ENCODE data around the gene RAB35.
"Not testable (repeated sequence)": the region's sequence is repeated elsewhere in the genome, so short reads cannot be mapped to it uniquely, and the experiment has no call there.

RAB35 gene

DNA sequence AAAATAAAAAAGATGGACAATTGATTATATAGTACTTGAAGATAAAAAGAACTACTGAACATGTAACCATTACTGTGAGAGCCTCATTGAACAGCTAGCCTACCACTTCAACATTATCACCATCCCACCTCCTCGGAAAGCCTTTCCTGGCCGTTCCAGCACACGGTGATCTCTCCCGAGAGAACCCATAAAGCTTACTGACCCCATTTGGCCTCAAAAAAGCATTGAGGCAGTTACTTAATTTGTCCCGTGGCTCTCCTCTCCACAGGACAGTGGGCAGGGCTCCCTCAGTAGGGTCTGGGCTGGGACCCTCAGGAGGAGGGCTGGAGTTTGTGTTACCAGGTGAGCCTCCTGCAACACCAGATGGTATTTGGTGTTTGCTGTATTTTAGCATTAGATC lies 55.8 kb downstream of the RAB35 start:
- no peak for DNase-seq (ENCODE audit: low spot score)

DNA sequence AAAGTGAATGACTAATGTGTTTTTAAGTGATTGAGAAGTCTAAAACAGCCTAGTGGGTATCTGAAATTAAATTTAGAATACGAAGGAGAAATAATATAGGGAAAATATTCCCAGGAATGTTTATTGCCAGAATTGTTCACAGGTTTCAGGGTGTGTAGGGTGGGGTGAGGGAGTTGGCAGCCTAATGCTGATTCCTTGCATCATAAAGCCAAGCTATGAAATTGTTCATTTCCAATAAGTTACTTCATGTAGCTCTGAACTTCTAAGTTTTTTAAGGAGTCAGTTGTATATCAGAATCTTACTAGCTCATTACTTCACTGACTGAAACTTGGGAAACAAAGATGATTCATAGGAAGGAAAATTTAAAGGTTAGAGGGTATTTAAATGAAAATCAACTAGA lies 56.4 kb downstream of the RAB35 start:
- DNase-seq (ENCODE audit: low spot score): no peak

DNA sequence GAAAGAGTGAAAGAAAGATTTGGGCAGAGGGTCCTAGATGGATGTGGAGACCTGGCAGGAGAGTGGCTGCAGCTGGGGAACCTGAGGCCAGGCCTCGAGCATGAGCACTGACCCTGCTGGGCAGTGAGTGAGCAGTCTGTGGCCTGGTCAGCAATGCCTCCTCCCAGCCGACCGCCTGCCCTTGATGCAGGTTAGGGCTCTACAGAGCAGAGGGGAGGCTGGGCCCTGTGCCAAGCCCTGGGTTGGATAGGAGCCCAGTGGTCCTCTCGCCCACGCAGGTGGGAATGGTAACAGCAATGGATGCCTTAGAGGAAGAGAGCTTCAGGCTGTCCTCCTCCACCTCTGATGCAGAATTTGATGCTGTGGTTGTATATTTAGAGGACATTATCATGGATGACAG lies 59.8 kb downstream of the RAB35 start:
- DNase-seq (ENCODE audit: low spot score): no peak

DNA sequence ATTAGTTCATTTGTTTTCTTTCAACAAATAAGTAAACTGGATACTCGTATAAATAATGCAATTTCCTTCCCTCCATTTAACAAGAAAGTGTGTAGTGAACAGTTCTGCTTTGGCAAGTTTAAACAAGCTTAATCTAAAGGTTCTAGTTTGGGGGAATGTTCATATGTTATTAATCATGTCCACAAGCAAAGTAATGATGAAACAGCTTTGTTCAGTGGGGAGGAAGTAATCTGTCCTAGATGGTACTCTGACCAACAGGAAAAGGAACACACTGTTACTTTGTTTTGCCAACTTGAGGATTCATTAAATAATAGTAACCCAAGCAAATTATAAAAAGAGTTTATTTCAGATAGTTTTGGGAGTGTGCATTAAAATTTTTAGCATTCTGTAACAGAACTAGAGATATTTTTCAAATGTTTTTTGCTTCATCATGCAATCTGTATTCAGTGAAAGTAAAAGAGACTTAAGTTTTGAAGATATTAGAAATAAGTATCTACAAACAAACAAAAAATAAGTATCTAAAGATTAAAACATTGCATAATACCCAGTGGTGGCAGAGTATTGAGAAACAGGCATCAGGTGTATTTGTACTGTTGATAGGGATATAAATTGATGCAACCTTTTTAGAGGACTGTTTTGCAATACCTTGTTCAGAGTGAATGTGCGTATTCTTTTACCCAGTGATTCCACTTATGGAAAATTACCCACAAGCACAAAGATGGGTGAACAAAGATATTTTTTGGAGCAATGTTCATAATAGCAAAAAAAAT lies 61.1 kb downstream of the RAB35 start:
- DNase-seq (ENCODE audit: low spot score): no peak

DNA sequence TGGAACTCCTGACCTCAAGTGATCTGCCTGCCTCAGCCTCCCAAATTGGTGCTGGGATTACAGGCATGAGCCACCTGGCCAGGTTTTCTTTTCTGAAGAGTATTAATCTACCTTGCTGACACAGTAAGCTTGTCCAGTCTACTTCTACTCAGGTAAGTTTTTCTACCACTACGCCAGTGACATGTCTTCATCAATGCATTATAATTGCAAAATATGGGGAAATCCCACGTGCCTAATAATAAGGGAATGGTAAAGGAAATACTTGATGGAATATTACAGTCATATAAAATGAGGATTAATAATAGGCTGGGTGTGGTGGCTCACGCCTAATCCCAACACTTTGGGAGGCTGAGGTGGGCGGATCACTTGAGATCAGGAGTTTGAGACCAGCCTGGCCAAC lies 62.3 kb downstream of the RAB35 start:
- no peak for DNase-seq (ENCODE audit: low spot score)

DNA sequence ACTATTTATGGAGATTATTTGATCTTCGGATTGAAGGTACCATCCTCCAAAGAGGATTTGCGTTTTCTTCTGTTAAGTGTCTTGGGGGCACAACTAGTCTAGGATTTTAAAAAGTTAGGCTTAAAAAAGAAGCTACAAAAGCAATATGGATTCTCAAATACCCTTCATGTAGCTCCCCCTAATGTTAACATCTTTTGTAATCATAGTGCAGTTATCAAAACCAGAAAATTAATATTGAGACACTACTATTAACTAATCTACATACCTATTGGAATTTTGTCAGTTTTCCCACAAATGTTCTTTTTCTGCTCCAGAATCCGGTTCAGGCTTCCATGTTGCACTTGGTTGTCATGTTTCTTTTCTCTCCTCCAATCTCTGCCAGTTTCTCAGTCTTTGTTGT lies 65.0 kb downstream of the RAB35 start:
- no peak for DNase-seq (ENCODE audit: low spot score)

DNA sequence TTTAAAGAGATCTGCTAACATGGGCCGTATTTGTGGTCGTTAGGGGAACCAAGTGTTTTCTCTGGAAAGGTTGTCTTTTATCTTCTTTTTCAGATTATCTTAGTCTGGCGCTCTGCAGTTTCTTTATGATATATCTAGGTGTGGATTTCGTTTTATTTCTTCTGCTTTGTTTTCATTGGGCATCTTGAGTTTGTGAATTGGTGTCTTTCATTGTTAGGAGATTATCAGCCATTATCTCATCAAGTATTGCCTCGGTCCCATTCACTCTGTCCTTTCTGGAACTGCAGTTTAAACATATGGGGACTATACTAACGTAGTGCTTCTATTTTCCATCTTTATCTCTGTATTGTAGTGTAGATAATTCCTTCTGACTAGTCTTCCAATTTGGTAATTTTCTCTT lies 67.1 kb downstream of the RAB35 start:
- no peak for DNase-seq (ENCODE audit: low spot score)

- DNase-seq (ENCODE audit: low spot score): no peak
Observed at GRCh38 chr12:120048263-120048662, 68.3 kb downstream of the RAB35 start.

DNA sequence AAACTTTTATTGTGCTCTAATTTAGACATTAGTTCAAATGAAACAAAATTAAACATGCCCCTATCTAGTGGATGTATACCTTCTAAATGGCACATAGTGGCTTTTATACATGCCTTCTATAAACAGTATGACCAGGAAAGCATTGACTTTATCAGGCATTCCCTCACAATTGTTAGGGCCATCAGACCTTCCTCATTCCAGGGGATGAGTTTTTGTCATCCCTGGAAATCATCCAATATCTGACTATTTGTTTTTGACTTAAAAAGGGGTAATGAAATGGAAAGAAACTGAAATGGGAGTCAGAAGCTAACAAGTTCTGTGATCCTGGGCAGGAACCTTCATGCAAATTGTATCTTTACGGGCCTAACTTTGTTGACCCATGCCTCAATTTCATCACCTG lies 69.5 kb downstream of the RAB35 start:
- DNase-seq (ENCODE audit: low spot score): no peak

DNA sequence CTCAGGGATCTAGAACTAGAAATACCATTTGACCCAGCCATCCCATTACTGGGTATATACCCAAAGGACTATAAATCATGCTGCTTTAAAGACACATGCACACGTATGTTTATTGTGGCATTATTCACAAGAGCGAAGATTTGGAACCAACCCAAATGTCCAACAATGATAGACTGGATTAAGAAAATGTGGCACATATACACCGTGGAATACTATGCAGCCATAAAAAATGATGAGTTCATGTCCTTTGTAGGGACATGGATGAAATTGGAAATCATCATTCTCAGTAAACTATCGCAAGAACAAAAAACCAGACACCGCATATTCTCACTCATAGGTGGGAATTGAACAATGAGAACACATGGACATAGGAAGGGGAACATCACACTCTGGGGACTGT lies 71.2 kb downstream of the RAB35 start:
- DNase-seq (ENCODE audit: low spot score): not testable (repeated sequence)

Data from RKO (cell line).